ENCODE data around the gene XKR7. TPM values are rescaled to one million over a fixed set of nuclear protein-coding genes. Genes with fewer than 3 reads are reported as not detected.

The XKR7 gene
- total and polyA plus RNA-seq, 10 of the 15 experiments (the other 5 are each of a cell fraction or from before 2014, with no cell fraction given), result not detected

DNA sequence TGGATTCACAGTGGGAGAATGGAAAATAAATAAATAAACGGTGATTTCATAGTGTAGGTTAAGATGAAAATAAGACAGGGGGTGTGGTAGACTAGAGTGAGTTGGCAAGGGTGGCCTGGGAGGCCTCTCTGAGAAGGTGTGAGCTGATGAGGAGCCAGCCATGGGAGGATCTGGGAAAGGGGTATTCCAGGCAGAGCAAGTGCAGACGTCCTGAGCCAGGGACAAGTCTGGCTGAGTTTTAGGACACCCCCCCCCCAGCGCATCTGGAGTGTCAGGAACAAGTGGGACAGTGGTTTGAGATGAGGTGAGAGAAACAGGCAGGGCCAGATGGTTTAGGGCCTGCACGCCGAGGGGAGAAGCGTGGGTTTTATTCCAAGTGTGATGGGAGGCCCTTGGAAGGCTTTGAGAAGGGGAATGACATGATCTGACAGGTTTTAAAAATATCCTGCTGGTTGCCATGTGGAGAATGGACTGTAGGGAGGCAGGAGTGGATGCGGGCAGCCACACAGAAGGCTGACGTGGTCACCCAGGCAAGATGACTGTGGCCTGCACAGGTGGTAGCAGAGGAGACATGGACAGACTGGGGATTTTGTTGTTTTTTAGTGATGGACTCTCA lies 21.2 kb downstream of the XKR7 start:
- no peaks in the 10 kb centered on the region for H4K20me1 ChIP-seq (ENCODE audit: control insufficient read depth, insufficient read depth)
- H3K36me3 ChIP-seq (ENCODE audit: control insufficient read depth in 2 of 2, insufficient read depth in 2 of 2, low read length in 1 of 2), result no peaks in the 10 kb centered on the region
- no peak for FAIRE-seq
- H3K79me2 ChIP-seq (ENCODE audit: control insufficient read depth, insufficient read depth, low read length), result no peaks in the 10 kb centered on the region
- DNase-seq (ENCODE audit: low read depth, low spot score), result no peak
- H3K9me3 ChIP-seq (replicated peaks; ENCODE audit: control insufficient read depth, insufficient read depth, low read length), result no peaks in the 10 kb centered on the region
- no peak for ATAC-seq
- H3K4me2 ChIP-seq (ENCODE audit: control insufficient read depth, insufficient read depth), result no peak overlapping the region
- H2AFZ ChIP-seq (ENCODE audit: control insufficient read depth, low read depth, low read length), result no peak overlapping the region
- RAD21 ChIA-PET (ENCODE audit: unreplicated experiment), result no interaction called here
- CTCF ChIA-PET, result interaction anchor here (0.6 kb wide), 1 partner anchor 566 kb away, joined by 3 read pairs; no protein-coding TSS in a partner anchor
- no peak overlapping the region for H3K9ac ChIP-seq (ENCODE audit: control insufficient read depth, insufficient read depth, low read length)
- H3K4me1 ChIP-seq (ENCODE audit: control insufficient read depth, insufficient read depth, low read length), result no peaks in the 10 kb centered on the region
- SMC1A ChIA-PET (ENCODE audit: uncharacterized antibody, unreplicated experiment), result no interaction called here
- peaks cover 0 to 5% of the 10 kb centered on the region in 2 experiments; a peak in 2 of 4 replicates for H3K27me3 ChIP-seq (replicated peaks in 1 of 2; ENCODE audit: control insufficient read depth in 2 of 2, insufficient read depth in 2 of 2, low read length in 1 of 2)
- POLR2A ChIA-PET, result no interaction called here
- TF ChIP-seq ZBED1 (IDR thresholded peaks at IDR 0.05; ENCODE audit: borderline replicate concordance) (no peak), BHLHE40 (IDR thresholded peaks at IDR 0.05; ENCODE audit: borderline replicate concordance in 1 of 2, low read depth in 2 of 2, low read length in 1 of 2) (no peak), EP300 (IDR thresholded peaks at IDR 0.05; ENCODE audit: borderline replicate concordance in 1 of 2, control insufficient read depth in 1 of 2, low read depth in 2 of 2, low read length in 2 of 2) (no peak), NKRF (conservative IDR thresholded peaks at IDR 0.05) (no peak)
- H3K27ac ChIP-seq (ENCODE audit: control insufficient read depth, insufficient read depth), result no peak overlapping the region
- 38% methylated on average over 8 of the region's 8 CpGs for WGBS (ENCODE audit: insufficient coverage, insufficient replicate concordance, low lambda C conversion rate, missing lambda C conversion rate)
- BruUV-seq (replicated peaks), result no TSS peak
- in situ Hi-C loops (cut with MboI) (no loop called here), intact Hi-C loops (cut with micrococcal nuclease; ENCODE audit: unreplicated experiment) (no loop called here)
- H3K4me3 ChIP-seq, result no peak overlapping the region

All from GM12878 (cell line).